Activated CD8-positive, alpha-beta T cell treated with anti-CD3 and anti-CD28 coated beads for 36 hours (primary cell): ENCODE measurements around the gene DOCK3. TPM values are rescaled to one million over a fixed set of nuclear protein-coding genes. Genes with fewer than 3 reads are reported as not detected.

ENCODE experiments used
- ATAC-seq: fragments of 200-7000 bp; cut with Tn5 transposase; one replicate; pipeline ENCODE4 v1.10.0; 2021; ENCODE audit warnings: mild to moderate bottlenecking, moderate library complexity
- CTCF ChIA-PET: fragments of 350-600 bp; sonication (Branson Sonifier 250); formaldehyde crosslinking; loops from one replicate; lab custom pipeline; 2021; ENCODE audit warnings: antibody characterized with exemption; lab: Charles Lee
- POLR2A ChIA-PET: fragments of 350-600 bp; sonication (Branson Sonifier 250); formaldehyde crosslinking; loops from one replicate; lab custom pipeline; 2021; ENCODE audit warnings: antibody characterized with exemption; lab: Charles Lee
- DNase-seq: peaks from one replicate; pipeline ENCODE4 v3.0.0-alpha.2; 2020
- H3K27ac Mint-ChIP-seq: one replicate; pipeline ENCODE4 v1.8.0; 2021; ENCODE audit warnings: mild to moderate bottlenecking, mixed read lengths
- H3K27me3 Mint-ChIP-seq: one replicate; pipeline ENCODE4 v1.8.0; 2021; ENCODE audit warnings: mixed read lengths
- H3K36me3 Mint-ChIP-seq: one replicate; pipeline ENCODE4 v1.8.0; 2021; ENCODE audit warnings: low read depth, mixed read lengths
- H3K4me1 Mint-ChIP-seq: one replicate; pipeline ENCODE4 v1.8.0; 2021; ENCODE audit warnings: low read depth, mixed read lengths
- H3K4me3 Mint-ChIP-seq: one replicate; pipeline ENCODE4 v1.8.0; 2021; ENCODE audit warnings: mild to moderate bottlenecking, moderate library complexity, mixed read lengths
- H3K9me3 Mint-ChIP-seq: one replicate; pipeline ENCODE4 v1.8.0; 2021; ENCODE audit warnings: mixed read lengths
- intact Hi-C: fragments of 100-400 bp; cut with micrococcal nuclease; formaldehyde crosslinking; loops from one replicate; pipeline ENCODE4 v1.10.0; 2022
- total RNA-seq, 2 experiments: library from RNA; stranded (reverse); gene quantifications; one replicate each; pipeline ENCODE4 v1.2.3, GENCODE V29; 2021
- TF ChIP-seq, protein P1 (sequence below): fragments of 200-600 bp; IDR thresholded peaks from one replicate; pipeline ENCODE4 v1.8.0; 2022; ENCODE audit warnings: antibody characterized with exemption, mild to moderate bottlenecking

Gene DOCK3
- total RNA-seq, 2 experiments from 2014 or later, result 3.6 to 4.2 TPM

DNA sequence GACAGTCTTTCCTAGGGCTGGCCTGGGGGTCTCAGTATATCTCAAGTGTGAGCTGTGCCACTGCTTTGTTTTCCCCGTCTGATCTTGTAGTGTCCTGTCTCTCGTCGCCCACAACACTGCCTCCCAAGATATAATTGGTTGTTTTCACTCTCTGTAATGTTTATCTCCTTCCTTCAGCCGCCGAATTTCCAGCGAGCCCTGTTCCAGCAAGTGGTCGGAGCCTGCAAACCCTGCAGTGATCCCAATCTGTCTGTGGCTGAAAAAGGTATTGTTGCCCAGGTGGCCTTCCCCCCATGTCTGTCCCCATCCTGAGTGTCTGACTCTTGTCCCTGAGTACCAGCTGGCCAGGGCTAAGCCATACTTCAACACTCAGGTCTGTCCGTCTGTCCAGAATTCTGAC, 700.8 kb downstream of the DOCK3 start:
- TF ChIP-seq, protein P1, sequence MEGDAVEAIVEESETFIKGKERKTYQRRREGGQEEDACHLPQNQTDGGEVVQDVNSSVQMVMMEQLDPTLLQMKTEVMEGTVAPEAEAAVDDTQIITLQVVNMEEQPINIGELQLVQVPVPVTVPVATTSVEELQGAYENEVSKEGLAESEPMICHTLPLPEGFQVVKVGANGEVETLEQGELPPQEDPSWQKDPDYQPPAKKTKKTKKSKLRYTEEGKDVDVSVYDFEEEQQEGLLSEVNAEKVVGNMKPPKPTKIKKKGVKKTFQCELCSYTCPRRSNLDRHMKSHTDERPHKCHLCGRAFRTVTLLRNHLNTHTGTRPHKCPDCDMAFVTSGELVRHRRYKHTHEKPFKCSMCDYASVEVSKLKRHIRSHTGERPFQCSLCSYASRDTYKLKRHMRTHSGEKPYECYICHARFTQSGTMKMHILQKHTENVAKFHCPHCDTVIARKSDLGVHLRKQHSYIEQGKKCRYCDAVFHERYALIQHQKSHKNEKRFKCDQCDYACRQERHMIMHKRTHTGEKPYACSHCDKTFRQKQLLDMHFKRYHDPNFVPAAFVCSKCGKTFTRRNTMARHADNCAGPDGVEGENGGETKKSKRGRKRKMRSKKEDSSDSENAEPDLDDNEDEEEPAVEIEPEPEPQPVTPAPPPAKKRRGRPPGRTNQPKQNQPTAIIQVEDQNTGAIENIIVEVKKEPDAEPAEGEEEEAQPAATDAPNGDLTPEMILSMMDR, result no peak
- Mint-ChIP-seq H3K4me1 (peaks cover 8% of the 10 kb centered on the region), H3K27me3 (no peaks in the 10 kb centered on the region), H3K27ac (no peak overlapping the region), H3K36me3 (no peaks in the 10 kb centered on the region), H3K4me3 (no peak overlapping the region), H3K9me3 (no peaks in the 10 kb centered on the region)
- intact Hi-C loops, result no loop called here
- ChIA-PET POLR2A (interaction anchor here (0.6 kb wide), 2 partner anchors 239 to 774 kb away, joined by 3 to 4 read pairs; no protein-coding TSS in a partner anchor), CTCF (interaction anchor here (2.9 kb wide), 1 partner anchor 404 kb away, joined by 7 read pairs; no protein-coding TSS in a partner anchor)
- no peak for ATAC-seq
- no peak for DNase-seq

DNA sequence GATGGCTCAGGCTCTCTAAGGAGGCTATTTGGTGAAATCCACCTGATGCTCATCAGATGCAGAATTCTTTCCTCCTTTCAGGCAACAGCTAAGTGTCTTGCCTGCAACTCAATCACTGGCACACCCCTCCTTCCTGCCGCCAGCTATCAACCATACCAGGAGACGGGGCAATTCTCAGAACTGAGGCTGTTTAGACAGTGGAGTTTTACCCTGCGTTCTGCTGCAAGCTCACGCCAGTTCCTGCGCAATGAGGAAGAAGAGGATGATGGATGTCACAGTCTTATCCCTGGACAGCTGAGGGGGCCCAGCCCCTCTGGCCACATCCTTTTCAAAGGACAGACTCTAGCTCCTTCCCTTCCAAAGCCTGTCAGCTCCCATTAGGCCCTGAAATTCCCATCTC, 703.3 kb downstream of the DOCK3 start:
- CTCF ChIA-PET, result interaction anchor here (1.1 to 4.4 kb wide), 3 partner anchors 8 to 12 kb away, joined by 3 to 17 read pairs (median 4); no protein-coding TSS in a partner anchor
- no peaks in the 10 kb centered on the region for H3K9me3 Mint-ChIP-seq
- no peak overlapping the region for H3K27ac Mint-ChIP-seq
- H3K4me3 Mint-ChIP-seq, result no peak overlapping the region
- H3K36me3 Mint-ChIP-seq, result no peaks in the 10 kb centered on the region
- intact Hi-C loops, result no loop called here
- TF ChIP-seq, protein P1, result no peak
- H3K4me1 Mint-ChIP-seq, result peaks cover 6% of the 10 kb centered on the region
- no peak for DNase-seq
- ATAC-seq, result no peak
- H3K27me3 Mint-ChIP-seq, result no peaks in the 10 kb centered on the region
- POLR2A ChIA-PET, result no interaction called here

DNA sequence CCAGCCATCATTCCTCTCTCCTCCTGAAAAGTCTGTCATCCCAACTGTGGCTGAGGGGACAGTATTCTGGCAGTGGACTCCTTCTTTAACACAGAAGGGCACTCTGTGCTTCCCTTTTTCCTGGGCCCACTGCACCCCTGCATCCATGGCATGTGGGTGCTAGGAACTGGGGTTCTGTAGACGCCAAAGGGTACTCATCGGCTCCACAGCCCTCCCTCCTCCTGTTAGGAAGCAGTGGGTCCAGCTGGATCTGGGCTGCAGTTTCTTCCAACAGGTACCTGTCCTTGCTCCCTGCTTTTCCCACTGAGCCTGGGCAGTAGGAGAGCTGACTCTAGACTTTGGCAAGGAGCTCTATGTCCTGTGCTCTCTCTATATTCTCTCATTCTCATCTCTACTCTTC, 704.0 kb downstream of the DOCK3 start:
- TF ChIP-seq, protein P1, result no peak
- ATAC-seq (no peak), DNase-seq (no peak)
- Mint-ChIP-seq H3K27ac (no peak overlapping the region), H3K27me3 (no peaks in the 10 kb centered on the region), H3K9me3 (no peaks in the 10 kb centered on the region), H3K36me3 (peaks cover 4% of the 10 kb centered on the region), H3K4me3 (no peak overlapping the region), H3K4me1 (peaks cover 11% of the 10 kb centered on the region)
- POLR2A ChIA-PET, result no interaction called here
- CTCF ChIA-PET, result interaction anchor here (1.1 to 4.4 kb wide), 3 partner anchors 8 to 11 kb away, joined by 3 to 17 read pairs (median 3); no protein-coding TSS in a partner anchor
- intact Hi-C loops, result no loop called here

DNA sequence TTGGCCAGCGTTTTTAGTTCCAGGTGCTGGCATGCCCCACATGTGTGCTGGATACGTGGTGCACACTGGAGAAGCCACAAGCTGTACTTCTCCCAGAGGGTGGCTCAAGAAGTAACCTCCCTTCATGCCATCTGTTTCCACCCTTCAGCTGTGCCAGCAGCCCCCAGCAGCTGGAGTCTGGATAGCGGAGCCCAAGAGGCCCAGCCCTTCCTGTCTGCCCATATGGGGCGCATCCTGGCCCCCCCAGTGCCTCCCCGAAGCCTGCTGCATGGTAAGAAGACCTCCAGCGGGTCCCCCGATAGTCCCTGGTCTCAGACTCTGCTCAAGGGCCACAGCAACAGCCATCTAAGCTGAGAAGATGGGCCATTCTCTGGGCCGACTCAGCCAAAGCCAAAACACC, 704.6 kb downstream of the DOCK3 start:
- no peaks in the 10 kb centered on the region for H3K27me3 Mint-ChIP-seq
- intact Hi-C loops, result no loop called here
- no peak overlapping the region for H3K4me3 Mint-ChIP-seq
- POLR2A ChIA-PET, result no interaction called here
- no peak overlapping the region for H3K27ac Mint-ChIP-seq
- H3K36me3 Mint-ChIP-seq, result peaks cover 9% of the 10 kb centered on the region
- TF ChIP-seq, protein P1, result no peak
- peaks cover 14% of the 10 kb centered on the region for H3K4me1 Mint-ChIP-seq
- DNase-seq, result no peak
- no peaks in the 10 kb centered on the region for H3K9me3 Mint-ChIP-seq
- CTCF ChIA-PET, result interaction anchor here (0.9 to 4.4 kb wide), 3 partner anchors 8 to 763 kb away, joined by 3 to 17 read pairs (median 3); no protein-coding TSS in a partner anchor
- ATAC-seq, result no peak

DNA sequence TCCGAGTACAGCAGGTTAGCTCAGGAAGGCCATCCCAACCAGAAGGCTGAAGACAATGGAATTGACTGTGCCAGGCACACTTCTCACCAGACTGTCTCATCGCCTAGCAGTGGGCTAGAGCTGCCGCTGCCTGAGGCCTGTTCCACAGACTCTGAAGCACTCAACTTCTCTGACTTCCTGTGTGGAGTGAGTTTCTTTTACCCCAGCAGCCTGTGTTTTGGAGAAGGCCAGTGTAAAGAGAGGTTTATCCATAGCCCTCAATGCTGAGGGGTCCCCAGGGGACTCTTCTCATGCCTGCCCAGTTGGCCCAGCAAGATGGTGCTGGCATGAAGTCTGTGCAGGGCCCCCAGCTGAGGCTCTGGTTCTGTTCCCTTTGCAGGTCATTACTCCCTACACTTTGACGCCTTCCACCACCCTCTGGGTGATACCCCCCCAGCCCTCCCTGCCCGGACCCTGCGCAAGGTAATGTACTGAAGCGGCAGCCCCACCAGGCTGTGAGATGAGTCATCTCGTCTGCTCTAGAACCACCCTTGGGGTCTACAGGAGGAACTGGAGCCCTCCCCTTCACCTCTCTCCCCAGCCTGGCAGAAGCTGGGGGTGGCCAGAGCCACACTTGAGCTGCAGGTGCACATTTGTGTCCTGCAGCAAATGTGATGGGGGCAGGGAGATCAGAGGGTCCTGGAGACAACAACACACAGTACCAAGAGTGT, 705.2 kb downstream of the DOCK3 start:
- Mint-ChIP-seq H3K27ac (no peak overlapping the region), H3K4me1 (peaks cover 14% of the 10 kb centered on the region), H3K36me3 (peaks cover 13% of the 10 kb centered on the region), H3K4me3 (no peak overlapping the region), H3K9me3 (no peaks in the 10 kb centered on the region), H3K27me3 (no peaks in the 10 kb centered on the region)
- ATAC-seq (peak; percentile 14), DNase-seq (no peak)
- intact Hi-C loops, result loop anchor here (10.0 kb wide), 1 partner anchor 305 kb away; no protein-coding TSS in a partner anchor
- TF ChIP-seq, protein P1, result no peak
- ChIA-PET CTCF (interaction anchor here (0.7 to 4.4 kb wide), 5 partner anchors 9 to 764 kb away, joined by 3 to 17 read pairs (median 4); no protein-coding TSS in a partner anchor), POLR2A (no interaction called here)
